ENCODE measurements around the gene AOPEP. TPM values are rescaled to one million over a fixed set of nuclear protein-coding genes. Genes with fewer than 3 reads are reported as not detected.
A peak's percentile ranks its signal among the peaks of the same experiment; 100 is the strongest.

AOPEP gene
- total RNA-seq, 5 donors from 2014 or later (not counting 1 experiment from before 2014, with no cell fraction given) = 10.4 to 14.8 (median 11.3) TPM

- Mint-ChIP-seq H3K27me3 (no peaks in the 10 kb centered on the region), H3K4me1 (peaks cover 13 to 27% (median 16%) of the 10 kb centered on the region in 3 donors), H3K9me3 (no peaks in the 10 kb centered on the region), H3K27ac (no peak overlapping the region), H3K36me3 (peaks cover 20% of the 10 kb centered on the region), H3K4me3 (no peak overlapping the region)
- CTCF ChIA-PET = no interaction called here
- POLR2A ChIA-PET = no interaction called here
- no peak for DNase-seq
- Histone ChIP-seq H3K36me3 (ENCODE audit: control insufficient read depth in 2 of 2, extremely low read depth in 1 of 2, insufficient read depth in 1 of 2, low read length in 1 of 2) (peaks cover 0 to 6% of the 10 kb centered on the region in 2 donors), H3K4me1 (ENCODE audit: control insufficient read depth in 1 of 2, extremely low read depth in 1 of 2, insufficient read depth in 2 of 2, low read length in 2 of 2) (peaks cover 4 to 8% of the 10 kb centered on the region in 2 experiments), H3K4me3 (ENCODE audit: control insufficient read depth in 1 of 2, extremely low read depth in 1 of 2, low read length in 1 of 2) (no peak overlapping the region), H3K27ac (ENCODE audit: low read length) (no peak overlapping the region), H3K9me3 (no peaks in the 10 kb centered on the region), H3K27me3 (replicated peaks in 1 of 2; ENCODE audit: control insufficient read depth in 2 of 2, extremely low read depth in 1 of 2, insufficient read depth in 2 of 2, low read length in 1 of 2) (no peaks in the 10 kb centered on the region)
- WGBS (ENCODE audit: insufficient coverage) = 87% methylated on average over 13 of the region's 16 CpGs
- ATAC-seq (replicated peaks in 1 of 4) = no peak
Observed at GRCh38 chr9:95089257-95090022, 362.9 kb downstream of the AOPEP start.

GRCh38 chr9:95090023-95090791 lies 363.7 kb downstream of the AOPEP start:
- H3K27me3 ChIP-seq (replicated peaks in 1 of 2; ENCODE audit: control insufficient read depth in 2 of 2, extremely low read depth in 1 of 2, insufficient read depth in 2 of 2, low read length in 1 of 2) = no peaks in the 10 kb centered on the region
- H3K27ac ChIP-seq (ENCODE audit: low read length) = no peak overlapping the region
- no peak overlapping the region for H3K4me3 ChIP-seq (ENCODE audit: control insufficient read depth in 1 of 2, extremely low read depth in 1 of 2, low read length in 1 of 2)
- ChIA-PET POLR2A (no interaction called here), CTCF (no interaction called here)
- H3K9me3 Mint-ChIP-seq = no peaks in the 10 kb centered on the region
- no peaks in the 10 kb centered on the region for H3K9me3 ChIP-seq
- H3K4me3 Mint-ChIP-seq = no peak overlapping the region
- 90% methylated on average over 17 of the region's 22 CpGs for WGBS (ENCODE audit: insufficient coverage)
- peaks cover 0 to 6% of the 10 kb centered on the region in 2 donors for H3K36me3 ChIP-seq (ENCODE audit: control insufficient read depth in 2 of 2, extremely low read depth in 1 of 2, insufficient read depth in 1 of 2, low read length in 1 of 2)
- H3K36me3 Mint-ChIP-seq = peaks cover 18% of the 10 kb centered on the region
- H3K27me3 Mint-ChIP-seq = no peaks in the 10 kb centered on the region
- peaks cover 13 to 33% (median 16%) of the 10 kb centered on the region in 3 donors for H3K4me1 Mint-ChIP-seq
- H3K4me1 ChIP-seq (ENCODE audit: control insufficient read depth in 1 of 2, extremely low read depth in 1 of 2, insufficient read depth in 2 of 2, low read length in 2 of 2) = peaks cover 4 to 8% of the 10 kb centered on the region in 2 experiments
- H3K27ac Mint-ChIP-seq = no peak overlapping the region
- no peak for DNase-seq
- no peak for ATAC-seq (replicated peaks in 1 of 4)

- DNase-seq (no peak), ATAC-seq (replicated peaks in 1 of 4) (no peak)
- no peaks in the 10 kb centered on the region for H3K27me3 Mint-ChIP-seq
- Histone ChIP-seq H3K36me3 (ENCODE audit: control insufficient read depth in 2 of 2, extremely low read depth in 1 of 2, insufficient read depth in 1 of 2, low read length in 1 of 2) (peaks cover 0 to 4% of the 10 kb centered on the region in 2 donors), H3K27me3 (replicated peaks in 1 of 2; ENCODE audit: control insufficient read depth in 2 of 2, extremely low read depth in 1 of 2, insufficient read depth in 2 of 2, low read length in 1 of 2) (no peaks in the 10 kb centered on the region), H3K27ac (ENCODE audit: low read length) (no peak overlapping the region), H3K9me3 (no peaks in the 10 kb centered on the region), H3K4me3 (ENCODE audit: control insufficient read depth in 1 of 2, extremely low read depth in 1 of 2, low read length in 1 of 2) (no peak overlapping the region), H3K4me1 (ENCODE audit: control insufficient read depth in 1 of 2, extremely low read depth in 1 of 2, insufficient read depth in 2 of 2, low read length in 2 of 2) (peaks cover 4 to 8% of the 10 kb centered on the region in 2 experiments)
- peaks cover 13 to 33% (median 16%) of the 10 kb centered on the region in 3 donors for H3K4me1 Mint-ChIP-seq
- no peaks in the 10 kb centered on the region for H3K9me3 Mint-ChIP-seq
- no peak overlapping the region for H3K27ac Mint-ChIP-seq
- ChIA-PET POLR2A (no interaction called here), CTCF (no interaction called here)
- no peak overlapping the region for H3K4me3 Mint-ChIP-seq
- peaks cover 11% of the 10 kb centered on the region for H3K36me3 Mint-ChIP-seq
- WGBS (ENCODE audit: insufficient coverage) = 91% methylated on average over 9 of the region's 14 CpGs
Observed at GRCh38 chr9:95090871-95091577, 364.5 kb downstream of the AOPEP start.

- Histone ChIP-seq H3K4me1 (ENCODE audit: control insufficient read depth in 1 of 2, extremely low read depth in 1 of 2, insufficient read depth in 2 of 2, low read length in 2 of 2) (peaks cover 4 to 8% of the 10 kb centered on the region in 2 experiments), H3K27ac (ENCODE audit: low read length) (no peak overlapping the region), H3K4me3 (ENCODE audit: control insufficient read depth in 1 of 2, extremely low read depth in 1 of 2, low read length in 1 of 2) (no peak overlapping the region), H3K36me3 (ENCODE audit: control insufficient read depth in 2 of 2, extremely low read depth in 1 of 2, insufficient read depth in 1 of 2, low read length in 1 of 2) (no peaks in the 10 kb centered on the region), H3K27me3 (replicated peaks in 1 of 2; ENCODE audit: control insufficient read depth in 2 of 2, extremely low read depth in 1 of 2, insufficient read depth in 2 of 2, low read length in 1 of 2) (no peaks in the 10 kb centered on the region), H3K9me3 (no peaks in the 10 kb centered on the region)
- ChIA-PET CTCF (no interaction called here), POLR2A (no interaction called here)
- DNase-seq (no peak), ATAC-seq (replicated peaks in 1 of 4) (no peak)
- H3K4me3 Mint-ChIP-seq = no peak overlapping the region
- WGBS (ENCODE audit: insufficient coverage) = 78% methylated on average over 8 of the region's 12 CpGs
- H3K27me3 Mint-ChIP-seq = no peaks in the 10 kb centered on the region
- H3K27ac Mint-ChIP-seq = no peak overlapping the region
- H3K4me1 Mint-ChIP-seq = peaks cover 13 to 33% (median 16%) of the 10 kb centered on the region in 3 donors
- peaks cover 5% of the 10 kb centered on the region for H3K36me3 Mint-ChIP-seq
- H3K9me3 Mint-ChIP-seq = no peaks in the 10 kb centered on the region
Observed at GRCh38 chr9:95091601-95092261, 365.2 kb downstream of the AOPEP start.

- H3K36me3 Mint-ChIP-seq = peaks cover 4% of the 10 kb centered on the region
- no peaks in the 10 kb centered on the region for H3K27me3 ChIP-seq (replicated peaks in 1 of 2; ENCODE audit: control insufficient read depth in 2 of 2, extremely low read depth in 1 of 2, insufficient read depth in 2 of 2, low read length in 1 of 2)
- no peak overlapping the region for H3K4me3 ChIP-seq (ENCODE audit: control insufficient read depth in 1 of 2, extremely low read depth in 1 of 2, low read length in 1 of 2)
- H3K4me1 ChIP-seq (ENCODE audit: control insufficient read depth in 1 of 2, extremely low read depth in 1 of 2, insufficient read depth in 2 of 2, low read length in 2 of 2) = peaks cover 4 to 8% of the 10 kb centered on the region in 2 experiments
- no peaks in the 10 kb centered on the region for H3K36me3 ChIP-seq (ENCODE audit: control insufficient read depth in 2 of 2, extremely low read depth in 1 of 2, insufficient read depth in 1 of 2, low read length in 1 of 2)
- no peak overlapping the region for H3K4me3 Mint-ChIP-seq
- H3K27ac Mint-ChIP-seq = no peak overlapping the region
- ATAC-seq (replicated peaks in 1 of 4) (peak in 2 of 4 experiments; percentile 31 to 49), DNase-seq (no peak)
- H3K27ac ChIP-seq (ENCODE audit: low read length) = no peak overlapping the region
- CTCF ChIA-PET = no interaction called here
- no peaks in the 10 kb centered on the region for H3K9me3 ChIP-seq
- 56% methylated on average over 9 of the region's 19 CpGs for WGBS (ENCODE audit: insufficient coverage)
- no peaks in the 10 kb centered on the region for H3K27me3 Mint-ChIP-seq
- POLR2A ChIA-PET = no interaction called here
- peaks cover 13 to 33% (median 16%) of the 10 kb centered on the region in 3 donors for H3K4me1 Mint-ChIP-seq
- H3K9me3 Mint-ChIP-seq = no peaks in the 10 kb centered on the region
Observed at GRCh38 chr9:95092262-95093072, 366.0 kb downstream of the AOPEP start.

All from T-cell (primary cell).